Fibroblast of upper back skin (primary cell): ENCODE measurements around the gene CFAP299.

ENCODE experiments used
- DNase-seq: peaks from one replicate; pipeline ENCODE4 v3.0.0-alpha.2; 2013

CFAP299 gene

GRCh38 chr4:80873571-80873970, 538.0 kb downstream of the CFAP299 start:
- DNase-seq, result no peak

- no peak for DNase-seq
Measured at GRCh38 chr4:80874979-80875378, 539.4 kb downstream of the CFAP299 start.

GRCh38 chr4:80875642-80876041, 540.1 kb downstream of the CFAP299 start:
- DNase-seq, result no peak

GRCh38 chr4:80876810-80877209, 541.3 kb downstream of the CFAP299 start:
- DNase-seq, result peak; percentile 28

GRCh38 chr4:80878218-80878617, 542.7 kb downstream of the CFAP299 start:
- no peak for DNase-seq

GRCh38 chr4:80897537-80898303, 562.2 kb downstream of the CFAP299 start:
- DNase-seq, result no peak

GRCh38 chr4:80900908-80901307, 565.4 kb downstream of the CFAP299 start:
- no peak for DNase-seq

- DNase-seq, result peak; percentile 15
Measured at GRCh38 chr4:80903020-80903419, 567.5 kb downstream of the CFAP299 start.

- no peak for DNase-seq
Measured at GRCh38 chr4:80909938-80910337, 574.4 kb downstream of the CFAP299 start.

- DNase-seq, result no peak
Measured at GRCh38 chr4:80911458-80911857, 575.9 kb downstream of the CFAP299 start.

GRCh38 chr4:80912350-80912749, 576.8 kb downstream of the CFAP299 start:
- DNase-seq, result no peak

GRCh38 chr4:80913381-80913780, 577.9 kb downstream of the CFAP299 start:
- no peak for DNase-seq

GRCh38 chr4:80916770-80917169, 581.2 kb downstream of the CFAP299 start:
- DNase-seq, result no peak

- DNase-seq, result peak; percentile 42
Measured at GRCh38 chr4:80918004-80918403, 582.5 kb downstream of the CFAP299 start.

- no peak for DNase-seq
Measured at GRCh38 chr4:80921441-80921840, 585.9 kb downstream of the CFAP299 start.

GRCh38 chr4:80922941-80923340, 587.4 kb downstream of the CFAP299 start:
- no peak for DNase-seq

- no peak for DNase-seq
Measured at GRCh38 chr4:80925293-80925692, 589.8 kb downstream of the CFAP299 start.

- peak; percentile 19 for DNase-seq
Measured at GRCh38 chr4:80926446-80926845, 590.9 kb downstream of the CFAP299 start.

- no peak for DNase-seq
Measured at GRCh38 chr4:80926891-80927290, 591.4 kb downstream of the CFAP299 start.

GRCh38 chr4:80927420-80927819, 591.9 kb downstream of the CFAP299 start:
- no peak for DNase-seq

- DNase-seq, result peak; percentile 91
Measured at GRCh38 chr4:80931631-80932081, 596.1 kb downstream of the CFAP299 start.

- peak; percentile 58 for DNase-seq
Measured at GRCh38 chr4:80948141-80948540, 612.6 kb downstream of the CFAP299 start.

GRCh38 chr4:80948995-80949394, 613.5 kb downstream of the CFAP299 start:
- DNase-seq, result peak; percentile 26

- no peak for DNase-seq
Measured at GRCh38 chr4:80956421-80956820, 620.9 kb downstream of the CFAP299 start.

- DNase-seq, result peak; percentile 40
Measured at GRCh38 chr4:80963051-80963450, 627.5 kb downstream of the CFAP299 start.
